Esophagus mucosa (tissue), 1 donor: Measurements from ENCODE around the gene APCDD1L. TPM values are rescaled to one million over a fixed set of nuclear protein-coding genes. Genes with fewer than 3 reads are reported as not detected.

Experiments
- ATAC-seq: fragments of 200-7000 bp; cut with Tn5 transposase; one replicate; pipeline ENCODE4 v1.9.1; 2020
- total RNA-seq: library from RNA; stranded (reverse); gene quantifications from one replicate; pipeline ENCODE4 v1.2.4, GENCODE V29; 2023
- donor health status: DM: yes; HTN: yes; CAD: no.

The APCDD1L gene
- total RNA-seq: 0.16 TPM

DNA sequence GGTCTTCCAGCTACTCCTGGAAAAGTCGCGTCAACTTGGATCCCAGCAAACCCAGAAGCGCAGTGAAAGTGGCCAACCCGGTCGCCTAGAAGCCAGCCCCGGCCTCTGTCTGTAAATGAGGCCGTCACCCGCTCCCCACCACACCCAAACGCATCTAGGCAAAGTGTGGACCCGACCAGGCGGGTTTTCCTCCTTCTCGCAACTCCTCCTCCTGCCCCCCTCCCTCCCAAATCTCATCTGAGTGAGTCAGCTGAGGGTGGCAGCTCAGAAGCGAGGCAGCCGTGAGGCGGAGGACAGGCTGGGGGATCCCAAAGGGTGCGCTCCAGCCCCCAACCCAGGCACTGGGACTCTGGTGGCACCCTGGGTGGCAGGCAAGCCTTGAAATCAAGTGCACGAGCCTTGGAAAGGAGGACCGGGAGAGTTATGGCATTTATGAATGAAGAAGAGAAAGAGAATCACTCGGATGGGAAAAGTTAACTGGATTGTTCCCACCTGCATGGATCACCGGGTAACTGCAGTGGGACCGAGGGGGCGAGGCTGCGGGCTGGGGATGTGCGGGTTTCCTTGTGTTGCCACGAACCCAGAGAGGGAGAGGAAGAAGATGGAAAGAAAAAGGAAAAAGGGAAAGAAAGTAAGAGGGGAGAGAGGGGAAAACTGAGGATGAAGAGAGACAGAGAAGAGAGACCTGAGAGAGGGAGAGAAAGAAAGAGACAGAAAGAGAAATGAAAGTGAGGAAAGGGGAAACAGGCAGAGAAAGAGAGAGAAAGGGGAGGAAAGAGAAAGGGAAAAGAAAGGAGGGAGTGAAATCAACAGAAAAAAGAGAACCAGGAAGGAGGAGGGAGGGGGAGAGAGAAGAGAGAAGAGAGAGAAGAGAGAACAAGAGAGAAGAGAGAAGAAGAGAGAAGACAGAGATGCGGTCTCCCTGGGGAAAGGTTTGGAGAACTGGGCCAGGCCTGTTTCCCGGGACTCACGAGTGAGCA lies at the start of gene APCDD1L:
Gene APCDD1L (minus strand): TSS at position 167 of the 980 bp plus-strand sequence. CDS start 692 bp downstream, outside the sequence.
- ATAC-seq: peak; percentile 64

DNA sequence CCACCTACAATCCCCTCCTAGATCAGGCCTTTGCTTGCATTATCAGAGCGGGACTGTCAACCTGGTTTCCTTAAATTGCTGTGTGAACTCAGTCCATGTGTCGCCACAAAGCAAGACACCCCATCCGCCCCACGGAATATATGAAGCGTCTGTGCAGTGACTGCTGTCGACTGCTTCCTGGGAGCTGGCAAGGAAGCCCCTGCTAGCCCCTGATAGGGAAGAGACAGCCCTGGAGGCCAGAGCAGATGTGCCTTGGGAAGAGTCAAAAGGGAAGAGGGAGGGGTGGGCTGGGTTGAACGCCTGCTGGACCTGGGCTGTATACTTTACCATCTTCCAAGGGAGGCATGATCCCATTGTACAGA lies 44.1 kb upstream of the APCDD1L start:
- ATAC-seq: no peak

DNA sequence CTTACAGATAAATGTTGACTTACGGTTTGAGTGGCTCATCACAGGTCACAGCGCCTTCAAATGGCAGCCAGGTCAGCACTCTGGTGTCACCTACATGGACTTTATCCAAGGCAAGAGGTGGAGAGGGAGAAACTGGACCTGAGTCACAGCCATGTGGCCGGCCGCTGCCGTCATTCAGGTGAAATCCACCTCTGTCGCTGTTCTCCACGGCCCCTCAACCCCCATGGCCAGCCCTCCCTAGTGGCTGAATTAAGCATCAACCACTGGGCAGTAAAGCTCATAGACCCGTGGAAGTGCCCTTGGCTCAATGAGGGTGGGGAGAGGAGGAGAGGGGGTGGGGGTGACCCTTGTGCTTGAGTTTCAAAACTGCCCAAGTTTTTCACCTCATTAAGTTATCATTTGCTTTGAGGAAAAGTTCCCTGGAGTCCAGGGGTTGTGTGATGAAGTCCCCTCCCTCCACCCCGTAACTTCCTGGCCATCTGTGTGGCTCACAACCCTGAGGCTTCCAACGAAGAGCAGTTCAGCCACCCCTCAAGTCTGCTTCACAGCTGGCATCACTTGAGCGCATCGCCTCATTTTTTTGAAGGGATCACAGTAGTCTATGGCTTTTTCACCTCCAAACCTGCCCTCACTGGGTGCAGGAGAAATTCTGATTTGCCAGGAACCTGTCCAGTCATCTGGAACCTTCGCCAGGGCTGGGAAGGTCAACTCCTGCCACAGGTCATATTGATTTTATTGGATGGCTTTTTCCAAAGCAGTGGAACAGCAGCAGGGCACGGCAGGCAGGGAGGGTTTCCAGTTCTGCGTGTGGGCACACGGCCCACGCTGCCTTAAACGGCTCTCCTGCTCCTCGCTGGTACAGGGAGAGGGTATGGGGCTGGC lies 43.5 kb upstream of the APCDD1L start:
- no peak for ATAC-seq

DNA sequence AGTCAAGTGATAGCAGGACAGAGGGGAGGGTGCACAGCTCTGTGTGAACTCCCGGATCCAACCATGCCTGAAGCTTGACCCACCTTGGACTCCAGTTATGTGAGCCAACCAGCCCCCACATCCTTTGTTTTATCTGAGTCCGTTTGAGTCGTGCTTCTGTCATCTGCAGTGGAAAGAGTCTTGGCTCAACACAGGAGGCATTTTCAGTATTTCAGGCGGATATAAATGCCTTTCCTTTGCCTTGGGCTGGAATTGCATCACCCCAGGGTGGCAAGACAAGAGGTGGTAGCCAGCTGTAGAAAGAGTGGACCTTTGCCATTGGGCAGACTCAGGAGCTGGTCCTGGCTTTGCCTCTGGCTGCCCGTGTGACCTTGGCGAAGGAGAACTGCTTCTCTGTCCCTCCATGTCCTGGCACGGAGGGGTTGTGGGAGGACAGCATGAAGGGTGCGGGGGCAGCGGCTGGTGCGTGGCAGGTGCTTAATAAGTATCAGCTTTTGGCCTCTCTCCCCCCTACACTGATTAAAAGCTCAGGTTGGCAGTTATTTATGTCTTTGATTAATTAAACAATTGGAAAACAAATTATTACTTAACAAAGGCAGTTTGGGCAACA lies 42.6 kb upstream of the APCDD1L start:
- ATAC-seq: no peak

DNA sequence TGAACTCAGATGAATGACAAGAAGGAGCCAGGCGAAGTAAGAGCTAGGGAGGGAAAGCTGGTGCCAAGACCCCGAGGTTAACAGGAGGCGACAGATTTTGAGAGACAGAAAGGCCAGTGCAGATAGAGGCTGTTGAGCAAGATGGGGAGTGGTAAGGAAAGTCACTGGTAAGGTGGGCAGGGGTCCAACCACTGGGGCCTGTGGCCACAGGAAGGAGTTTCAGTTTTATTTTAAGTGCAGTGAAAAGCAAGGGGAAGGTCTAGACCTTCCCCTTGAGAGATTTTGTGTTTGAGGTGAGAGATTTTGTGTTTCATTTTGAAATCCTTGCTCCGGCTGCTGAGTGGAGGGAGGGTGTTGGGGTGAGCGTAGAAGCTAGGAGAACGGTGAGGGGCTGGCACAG lies 41.8 kb upstream of the APCDD1L start:
- ATAC-seq: no peak

DNA sequence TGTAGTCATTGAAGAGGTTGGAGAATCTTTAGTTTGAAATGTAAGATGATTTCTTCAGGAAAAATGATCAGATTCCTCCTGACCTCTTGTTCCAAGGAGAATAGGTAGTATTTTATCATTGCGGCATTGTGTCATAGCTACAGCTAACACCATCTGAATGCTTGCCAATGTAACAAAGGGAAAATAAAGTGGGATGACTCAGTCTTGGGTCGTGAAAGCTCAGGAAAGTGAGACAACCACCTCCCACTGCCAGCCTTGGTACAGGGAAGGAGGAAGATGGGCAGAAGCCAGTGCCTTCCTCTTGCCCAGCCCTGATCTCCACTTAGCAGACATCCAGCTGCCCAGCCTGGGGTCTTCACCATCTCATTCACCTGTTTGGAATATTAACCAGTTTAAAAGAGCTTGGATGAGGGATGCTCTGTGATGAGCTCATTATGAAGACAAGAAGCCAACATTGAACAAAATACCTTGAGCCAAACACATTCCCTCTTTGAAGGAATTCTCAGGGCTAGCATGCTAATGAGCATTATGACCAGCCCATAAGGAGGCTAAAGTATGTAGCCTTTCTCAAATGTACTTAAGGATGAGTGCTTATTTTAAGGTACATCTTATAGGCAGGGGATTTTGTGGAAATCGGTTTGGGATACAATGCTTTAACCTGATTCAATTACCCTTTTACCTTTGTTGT lies 40.0 kb upstream of the APCDD1L start:
- ATAC-seq: peak; percentile 42

DNA sequence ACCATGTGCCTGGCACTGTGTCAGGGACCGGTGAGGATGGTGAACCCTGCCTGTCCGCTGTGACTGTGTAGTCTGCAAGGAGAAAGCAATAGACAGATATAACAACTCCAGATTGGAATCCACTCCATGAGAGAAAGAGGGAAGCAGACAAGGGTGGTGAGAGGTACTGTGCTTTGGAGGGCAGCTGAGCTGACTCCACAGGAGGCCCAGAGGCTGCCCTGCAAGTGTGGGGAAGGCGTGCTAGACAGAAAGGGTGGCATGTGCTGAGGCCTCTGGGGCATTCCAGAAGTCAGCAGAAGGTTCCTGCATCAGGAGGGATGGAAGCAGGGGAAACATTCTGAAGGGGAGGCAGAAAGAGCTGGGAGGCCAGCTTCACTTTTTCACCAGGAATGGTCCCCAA lies 39.3 kb upstream of the APCDD1L start:
- ATAC-seq: no peak

DNA sequence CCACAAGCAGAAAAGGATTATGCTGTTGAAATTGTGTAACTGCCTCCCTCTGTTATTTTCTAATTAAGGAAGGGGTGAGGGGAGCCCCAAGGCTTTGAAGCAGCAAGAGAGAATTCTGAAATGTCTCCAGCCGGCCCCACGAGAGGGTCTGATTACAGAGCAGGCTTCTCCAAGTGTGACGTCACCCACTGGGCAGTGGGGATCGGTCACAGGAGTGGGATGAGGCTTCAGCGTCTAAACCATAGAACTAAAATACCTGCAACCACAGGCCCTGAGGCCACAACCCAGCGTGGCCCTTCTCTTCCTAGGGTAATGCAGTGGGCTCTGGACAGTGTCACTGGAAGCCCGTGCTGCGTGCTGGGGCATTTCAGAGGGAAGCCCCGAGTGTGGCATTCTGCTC lies 38.6 kb upstream of the APCDD1L start:
- ATAC-seq: no peak

DNA sequence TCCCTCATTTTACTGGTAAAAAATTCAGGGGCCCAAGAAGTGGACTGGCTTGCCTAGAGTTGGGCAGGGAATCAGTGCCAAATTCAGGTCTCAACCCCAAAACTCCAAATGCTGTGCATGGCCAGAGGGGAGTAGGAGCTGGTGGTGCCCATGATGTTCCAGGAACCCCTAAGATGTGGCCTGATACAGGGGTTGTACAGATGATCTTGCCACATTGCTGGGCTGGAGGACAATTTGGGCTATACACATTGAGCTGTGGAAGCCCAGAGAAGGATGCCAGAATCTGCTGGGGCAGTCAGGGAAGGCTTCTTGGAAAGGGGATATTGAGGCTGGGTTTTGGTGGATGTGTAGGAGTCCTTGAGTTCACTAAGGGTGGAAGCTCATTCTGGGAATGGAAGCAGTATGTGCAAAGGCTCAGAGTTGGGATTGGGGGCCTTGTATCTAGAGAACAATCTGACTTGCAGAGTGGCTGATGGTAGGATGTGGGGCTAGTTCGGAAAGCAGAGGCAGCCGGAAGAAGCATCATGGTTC lies 38.0 kb upstream of the APCDD1L start:
- ATAC-seq: no peak

DNA sequence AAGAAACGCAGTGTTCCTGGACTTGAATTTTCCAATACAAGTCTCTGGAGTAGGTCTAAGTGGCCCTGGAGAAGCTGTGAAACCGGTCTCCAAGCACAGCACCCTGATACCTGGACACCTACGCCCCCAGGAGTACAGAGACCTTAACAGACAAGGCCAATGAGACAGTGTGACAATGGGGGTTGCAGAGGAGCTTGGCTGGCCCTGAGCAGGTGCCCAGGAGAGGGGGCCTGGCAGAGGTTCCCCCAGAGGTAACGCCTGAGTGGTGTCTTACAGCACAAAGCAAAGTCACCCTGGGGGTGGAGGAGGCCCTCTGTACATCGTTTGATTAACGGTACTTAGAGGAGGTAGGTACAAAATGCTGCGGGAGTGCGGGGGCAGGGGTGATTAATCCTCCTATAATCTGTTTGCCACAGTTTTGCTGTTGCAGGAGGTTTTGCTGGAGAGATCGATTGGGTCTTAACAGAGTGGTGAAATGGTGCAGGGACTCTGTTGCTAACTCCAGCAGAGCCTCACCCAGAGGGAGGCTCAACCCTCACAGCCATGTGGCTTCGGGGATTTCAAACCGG lies 37.3 kb upstream of the APCDD1L start:
- no peak for ATAC-seq

DNA sequence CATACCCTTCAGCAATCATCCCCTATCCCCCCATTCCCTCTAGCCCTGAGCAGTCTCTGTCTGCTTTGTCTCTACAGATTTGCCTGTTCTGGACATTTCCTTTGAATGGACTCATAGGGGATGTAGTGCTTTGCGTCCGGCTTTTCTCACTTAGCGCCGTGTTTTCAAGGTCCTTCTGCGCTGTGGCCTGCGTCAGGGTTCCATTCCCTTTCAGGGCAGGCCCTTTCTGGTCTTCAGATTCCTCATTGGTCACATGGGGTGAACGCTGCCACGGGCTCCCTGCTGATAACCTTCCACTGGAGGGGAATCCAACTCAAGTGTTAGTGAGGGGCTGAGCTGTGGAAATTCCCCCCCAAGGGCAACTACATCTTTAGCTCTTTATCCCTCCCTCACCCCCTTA lies 36.4 kb upstream of the APCDD1L start:
- no peak for ATAC-seq

DNA sequence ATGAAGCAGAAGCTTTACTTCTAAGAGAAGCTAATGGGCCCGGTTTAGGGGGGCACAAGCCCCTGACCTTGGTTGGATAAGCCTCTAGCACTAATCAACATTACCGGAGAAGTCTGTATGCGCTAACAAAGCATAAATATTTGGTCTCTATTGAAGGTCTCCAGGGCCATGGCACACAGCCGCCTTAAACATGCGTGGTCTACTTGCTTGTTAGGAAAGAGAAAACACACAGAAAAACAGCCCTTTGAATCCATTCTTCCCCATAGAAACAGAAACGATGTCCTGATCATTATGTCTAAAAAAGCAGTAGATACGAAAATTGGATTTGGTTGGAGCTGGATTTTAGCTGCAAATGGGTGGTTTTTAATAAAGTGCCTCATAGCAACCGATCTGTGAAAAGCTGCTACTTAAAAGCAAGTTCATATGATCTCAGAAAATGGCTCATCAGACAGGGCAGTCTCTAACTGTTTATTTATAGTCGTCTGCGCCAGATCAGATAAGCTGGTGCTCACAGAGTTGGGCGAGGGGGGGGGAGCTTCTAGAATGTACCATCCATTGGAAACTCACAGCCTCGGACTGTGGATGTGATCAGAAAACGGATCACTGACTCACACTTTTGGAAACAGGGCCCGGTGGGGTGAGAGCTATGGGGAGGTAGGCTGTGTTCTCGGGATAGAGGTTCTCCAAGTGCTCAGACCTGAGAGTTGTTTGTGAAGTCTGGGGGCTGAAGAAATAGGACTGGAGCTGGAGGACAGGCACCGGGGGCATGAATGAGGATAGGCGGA lies 35.3 kb upstream of the APCDD1L start:
- ATAC-seq: no peak

DNA sequence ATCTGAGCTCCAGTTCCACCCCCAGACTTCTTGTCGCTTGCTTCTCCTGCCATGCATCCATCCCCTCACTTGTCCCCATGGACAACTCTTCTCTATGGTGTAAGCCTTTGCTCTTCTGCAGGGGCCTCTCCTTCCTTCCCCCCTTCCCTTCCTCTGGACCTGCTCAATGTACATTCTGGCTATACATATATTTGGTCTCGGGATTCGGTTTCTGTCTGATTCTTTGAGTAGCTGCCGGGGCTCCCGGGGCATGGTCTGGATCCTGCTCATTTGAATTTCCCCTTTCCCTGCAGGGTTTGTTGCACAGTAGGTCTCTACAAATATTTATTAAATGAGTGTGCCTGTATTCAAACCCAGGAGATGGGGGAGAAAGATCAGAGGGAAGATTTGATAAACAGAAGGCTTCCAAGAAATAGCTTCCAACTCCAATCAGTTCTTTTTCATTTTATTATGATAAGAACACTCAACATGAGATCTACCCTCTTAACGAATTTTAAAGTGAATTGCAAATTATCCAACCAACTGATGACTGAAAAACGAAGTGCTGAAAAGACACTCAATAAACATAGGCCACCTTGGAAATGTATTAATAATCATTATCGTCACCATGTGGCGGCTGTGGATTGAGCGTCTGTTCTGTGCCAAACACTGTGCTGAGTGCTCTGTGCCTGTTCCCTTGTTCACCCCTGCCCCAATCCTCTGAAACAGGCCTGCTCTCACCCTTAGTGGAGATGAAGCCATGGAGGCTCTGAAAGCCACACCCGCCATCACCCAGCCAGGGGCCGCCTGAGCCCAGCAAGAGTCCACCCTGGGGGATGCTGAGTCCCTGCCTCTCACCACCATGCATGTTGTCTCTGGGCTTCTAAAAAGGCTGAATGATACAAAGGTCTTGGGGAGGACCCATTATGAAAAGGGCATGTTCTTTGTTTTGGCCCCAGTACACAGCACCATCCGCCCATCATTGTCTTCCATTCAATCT lies 34.3 kb upstream of the APCDD1L start:
- no peak for ATAC-seq

DNA sequence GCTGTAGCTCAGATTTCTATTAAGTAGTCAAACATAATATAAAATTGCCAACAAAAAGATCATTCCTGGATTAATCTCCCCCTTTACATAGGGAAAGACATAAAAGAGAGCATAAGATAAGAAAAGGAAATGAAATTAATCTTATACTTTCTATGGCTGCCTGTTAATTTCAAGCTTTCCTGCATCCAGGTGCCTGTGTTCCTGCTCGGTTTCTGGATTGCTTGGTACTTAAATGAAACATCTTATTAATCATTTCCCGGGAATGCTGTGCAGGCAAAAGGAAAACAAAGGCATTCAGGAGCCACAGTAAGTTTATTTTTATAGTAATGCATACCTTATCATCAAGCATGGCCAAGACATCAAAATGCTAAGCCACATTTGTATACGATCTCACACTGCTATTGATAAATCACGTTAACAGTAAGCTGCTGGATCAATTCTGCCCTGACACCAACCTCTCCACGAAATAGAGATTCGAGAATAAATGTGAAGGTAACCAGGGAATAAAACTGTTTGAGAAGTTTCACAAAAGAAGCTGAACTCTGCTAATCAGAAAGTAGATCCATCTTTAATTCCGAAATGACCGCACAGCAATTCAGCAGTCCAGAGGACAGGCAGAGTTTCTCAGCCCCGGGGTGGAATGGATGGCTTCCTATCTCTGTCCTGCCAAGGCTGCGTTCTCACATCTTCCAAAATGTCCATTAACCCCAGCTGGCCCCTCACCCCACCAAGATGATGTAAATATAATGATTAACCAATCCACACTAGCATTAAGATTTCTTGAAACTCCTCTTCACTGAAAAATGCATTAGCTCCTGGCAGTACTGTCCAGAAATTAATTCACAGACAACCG lies 32.6 kb upstream of the APCDD1L start:
- no peak for ATAC-seq

DNA sequence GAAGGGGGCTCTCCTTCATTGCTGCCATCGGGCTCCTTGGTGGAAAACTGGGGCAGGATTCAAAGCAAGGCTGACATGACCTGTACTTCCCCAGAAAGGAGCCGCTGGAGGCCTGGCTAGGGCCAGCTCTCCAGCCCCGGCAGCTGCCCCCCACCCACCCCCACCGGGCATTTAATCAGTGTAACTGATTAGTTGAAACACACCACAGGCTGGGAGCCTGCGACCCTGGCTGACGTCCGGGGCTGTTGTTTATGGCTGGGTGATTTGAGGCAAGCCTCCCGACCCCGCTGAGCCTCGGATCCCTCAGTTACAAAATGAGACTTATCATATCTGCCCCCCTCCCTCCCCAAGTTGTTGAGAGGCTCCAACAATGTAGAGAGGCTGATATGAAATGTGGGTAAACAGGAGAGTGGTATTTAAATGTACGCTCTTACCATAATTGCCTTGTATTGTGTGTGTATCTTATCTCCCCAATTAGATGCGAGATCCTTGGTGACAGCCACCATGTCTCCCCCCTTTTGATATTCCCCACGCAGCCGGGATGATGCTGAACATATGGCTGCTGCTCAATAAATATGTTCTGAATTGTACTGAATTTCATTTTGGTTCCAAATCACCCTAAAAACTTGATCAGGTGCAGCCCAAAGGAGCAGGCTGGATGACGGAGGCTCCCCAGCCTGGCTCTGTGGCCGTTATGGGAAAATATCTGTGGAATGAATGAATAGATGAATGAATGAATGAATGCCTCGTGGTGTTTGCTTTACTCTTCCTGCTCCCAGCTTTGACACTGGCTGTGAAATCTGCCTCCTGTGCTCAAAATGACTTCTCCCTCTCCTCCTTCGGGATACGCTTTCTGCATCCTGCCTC lies 31.8 kb upstream of the APCDD1L start:
- no peak for ATAC-seq

DNA sequence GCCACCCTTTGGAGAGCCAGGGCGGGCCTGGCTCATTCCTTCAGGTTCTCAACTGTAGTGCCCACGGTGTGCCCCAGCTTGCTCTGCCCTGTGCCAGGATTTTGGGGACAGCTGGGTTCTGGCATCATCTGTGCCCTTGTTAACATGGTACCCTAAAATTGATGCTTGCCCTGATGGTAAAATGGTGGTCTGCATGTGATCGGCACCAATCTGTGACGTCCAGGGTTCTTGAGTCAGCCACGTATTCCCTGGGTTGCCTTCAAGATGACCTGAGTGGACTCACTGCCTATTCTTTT lies 31.2 kb upstream of the APCDD1L start:
- no peak for ATAC-seq

DNA sequence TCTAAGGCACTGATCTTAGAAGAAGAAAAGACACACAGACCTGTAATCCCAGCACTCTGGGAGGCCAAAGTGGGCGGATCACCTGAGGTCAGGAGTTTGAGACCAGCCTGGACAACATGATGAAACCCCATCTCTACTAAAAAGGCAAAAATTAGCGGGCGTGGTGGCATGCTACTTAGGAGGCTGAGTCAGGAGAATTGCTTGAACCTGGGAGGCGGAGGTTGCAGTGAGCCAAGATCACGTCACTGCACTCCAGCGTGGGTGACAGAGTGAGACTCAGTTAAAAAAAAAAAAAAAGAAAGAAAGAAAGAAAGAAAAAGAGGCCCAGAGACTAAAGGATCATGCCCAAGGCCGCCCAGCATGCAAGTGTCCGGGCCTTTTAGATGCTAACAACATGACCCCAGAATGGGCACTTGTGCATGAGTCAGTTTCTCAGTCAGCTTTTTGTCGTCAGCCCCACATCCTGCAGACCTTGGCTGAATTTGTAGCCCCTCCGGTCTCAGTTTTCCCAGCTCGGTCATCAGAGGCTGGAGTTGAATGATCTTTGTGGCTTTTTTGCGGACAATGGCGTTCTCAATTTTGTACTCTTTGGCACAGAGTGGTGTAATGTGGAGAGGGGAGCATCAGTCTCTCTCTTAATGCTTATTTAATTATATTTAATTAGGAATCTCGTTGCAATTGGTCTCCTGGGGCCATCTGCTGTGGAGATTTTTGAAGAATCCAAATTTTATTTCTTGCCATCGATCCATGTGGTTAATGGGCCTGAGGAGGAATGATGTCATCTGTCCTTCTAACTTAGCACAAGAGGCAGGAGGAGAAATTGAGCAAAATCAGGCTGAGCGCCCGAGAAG lies 30.6 kb upstream of the APCDD1L start:
- no peak for ATAC-seq
